ENCODE data around the gene NFXL1. TPM values are rescaled to one million over a fixed set of nuclear protein-coding genes. Genes with fewer than 3 reads are reported as not detected.

Gene NFXL1
- total RNA-seq, 4 donors from 2014 or later = 5.2 to 13.4 (median 7.5) TPM

DNA sequence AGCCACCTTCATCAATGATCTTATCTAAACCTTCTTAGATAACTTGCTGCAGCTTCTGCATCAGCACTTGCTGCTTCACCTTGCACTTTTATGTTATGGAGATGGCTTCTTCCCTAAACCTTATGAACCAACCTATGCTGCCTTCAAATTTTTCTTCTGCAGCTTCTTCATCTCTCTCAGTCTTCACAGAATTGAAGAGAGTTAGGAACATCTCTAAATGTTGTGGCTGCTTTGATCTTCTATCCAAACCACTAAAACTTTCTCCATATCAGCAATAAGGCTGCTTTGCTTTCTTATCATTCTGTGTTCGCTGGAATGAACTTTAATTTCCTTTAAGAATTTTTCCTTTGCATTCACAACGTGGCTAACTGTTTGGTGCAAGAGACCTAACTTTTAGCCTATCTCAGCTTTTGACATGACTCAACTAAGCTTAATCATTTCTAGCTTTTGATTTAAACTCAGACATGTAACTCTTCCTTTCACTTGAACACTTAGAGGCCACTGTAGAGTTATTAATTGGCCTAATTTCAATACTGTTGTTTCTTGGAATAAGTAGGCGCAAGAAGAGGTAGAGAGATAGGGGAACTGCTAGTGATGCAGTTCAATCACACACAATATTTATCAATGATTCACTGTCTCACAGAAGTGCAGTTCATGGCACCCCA lies 40.4 kb downstream of the NFXL1 start:
- Histone ChIP-seq H3K9me3 (peaks cover 0 to 5% (median 0%) of the 10 kb centered on the region in 3 donors), H3K27me3 (no peaks in the 10 kb centered on the region), H3K36me3 (peaks cover 4 to 83% (median 13%) of the 10 kb centered on the region in 3 donors), H3K27ac (no peak overlapping the region), H3K4me3 (no peak overlapping the region), H3K4me1 (no peaks in the 10 kb centered on the region)
- 81 to 86% methylated on average over 3 of the region's 3 CpGs for WGBS, 2 donors
- intact Hi-C loops (cut with DNase I) = no loop called here
- TF ChIP-seq, protein P1, sequence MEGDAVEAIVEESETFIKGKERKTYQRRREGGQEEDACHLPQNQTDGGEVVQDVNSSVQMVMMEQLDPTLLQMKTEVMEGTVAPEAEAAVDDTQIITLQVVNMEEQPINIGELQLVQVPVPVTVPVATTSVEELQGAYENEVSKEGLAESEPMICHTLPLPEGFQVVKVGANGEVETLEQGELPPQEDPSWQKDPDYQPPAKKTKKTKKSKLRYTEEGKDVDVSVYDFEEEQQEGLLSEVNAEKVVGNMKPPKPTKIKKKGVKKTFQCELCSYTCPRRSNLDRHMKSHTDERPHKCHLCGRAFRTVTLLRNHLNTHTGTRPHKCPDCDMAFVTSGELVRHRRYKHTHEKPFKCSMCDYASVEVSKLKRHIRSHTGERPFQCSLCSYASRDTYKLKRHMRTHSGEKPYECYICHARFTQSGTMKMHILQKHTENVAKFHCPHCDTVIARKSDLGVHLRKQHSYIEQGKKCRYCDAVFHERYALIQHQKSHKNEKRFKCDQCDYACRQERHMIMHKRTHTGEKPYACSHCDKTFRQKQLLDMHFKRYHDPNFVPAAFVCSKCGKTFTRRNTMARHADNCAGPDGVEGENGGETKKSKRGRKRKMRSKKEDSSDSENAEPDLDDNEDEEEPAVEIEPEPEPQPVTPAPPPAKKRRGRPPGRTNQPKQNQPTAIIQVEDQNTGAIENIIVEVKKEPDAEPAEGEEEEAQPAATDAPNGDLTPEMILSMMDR (IDR thresholded peaks at IDR 0.05) = no peak
- TF ChIP-seq POLR2A (IDR thresholded peaks at IDR 0.05) = no peak
- DNase-seq = no peak

DNA sequence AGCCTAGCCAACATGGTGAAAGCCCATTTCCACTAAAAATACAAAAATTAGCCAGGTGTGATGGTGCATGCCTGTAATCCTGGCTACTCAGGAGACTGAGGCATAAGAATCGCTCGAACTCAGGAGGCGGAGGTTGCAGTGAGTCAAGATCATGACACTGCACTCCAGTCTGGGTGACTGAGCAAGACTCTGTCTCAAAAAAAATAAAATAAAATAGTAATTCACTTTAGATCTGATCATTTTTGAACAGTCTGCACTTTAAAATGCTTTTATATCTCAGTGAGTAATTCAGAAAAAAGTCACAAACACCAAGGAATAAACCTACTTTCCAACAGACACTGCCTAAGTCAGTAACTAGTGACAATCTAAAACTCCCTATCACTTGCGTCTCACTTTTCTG lies 50.9 kb downstream of the NFXL1 start:
- no peak overlapping the region for H3K27ac ChIP-seq
- TF ChIP-seq POLR2A (IDR thresholded peaks at IDR 0.05) = no peak
- peaks cover 0 to 50% (median 0%) of the 10 kb centered on the region in 3 donors for H3K36me3 ChIP-seq
- no peaks in the 10 kb centered on the region for H3K27me3 ChIP-seq
- 71 to 100% methylated on average over 4 of the region's 4 CpGs for WGBS, 2 donors
- intact Hi-C loops (cut with DNase I) = no loop called here
- DNase-seq = no peak
- no peaks in the 10 kb centered on the region for H3K9me3 ChIP-seq
- H3K4me3 ChIP-seq = no peak overlapping the region
- no peaks in the 10 kb centered on the region for H3K4me1 ChIP-seq

DNA sequence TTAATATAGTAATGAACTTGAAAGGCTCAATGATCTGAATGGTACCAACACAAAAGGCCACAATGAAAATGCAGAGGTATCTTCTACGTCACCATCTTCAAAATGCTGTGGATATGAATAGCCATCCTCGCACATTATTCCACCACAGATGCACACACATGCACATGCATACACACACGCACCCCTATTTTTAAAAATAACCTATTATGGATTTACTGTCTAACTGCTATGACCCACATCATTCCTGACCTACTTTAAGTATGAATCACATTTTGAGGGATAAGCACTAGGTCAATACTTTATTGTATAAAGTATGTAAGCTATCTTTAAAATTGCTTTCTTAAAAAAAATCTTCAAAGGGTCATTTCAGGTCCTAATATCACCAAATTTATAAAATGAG lies 52.1 kb downstream of the NFXL1 start:
- Histone ChIP-seq H3K36me3 (peaks cover 0 to 42% (median 0%) of the 10 kb centered on the region in 3 donors), H3K27ac (no peak overlapping the region), H3K4me3 (no peak overlapping the region), H3K9me3 (no peaks in the 10 kb centered on the region), H3K4me1 (no peaks in the 10 kb centered on the region), H3K27me3 (no peaks in the 10 kb centered on the region)
- whole genome bisulfite sequencing, 2 donors = 90 to 95% methylated on average over 3 of the region's 3 CpGs
- intact Hi-C loops (cut with DNase I) = no loop called here
- no peak for DNase-seq
- TF ChIP-seq, protein P1 (IDR thresholded peaks at IDR 0.05) = no peak
- no peak for TF ChIP-seq POLR2A (IDR thresholded peaks at IDR 0.05)

DNA sequence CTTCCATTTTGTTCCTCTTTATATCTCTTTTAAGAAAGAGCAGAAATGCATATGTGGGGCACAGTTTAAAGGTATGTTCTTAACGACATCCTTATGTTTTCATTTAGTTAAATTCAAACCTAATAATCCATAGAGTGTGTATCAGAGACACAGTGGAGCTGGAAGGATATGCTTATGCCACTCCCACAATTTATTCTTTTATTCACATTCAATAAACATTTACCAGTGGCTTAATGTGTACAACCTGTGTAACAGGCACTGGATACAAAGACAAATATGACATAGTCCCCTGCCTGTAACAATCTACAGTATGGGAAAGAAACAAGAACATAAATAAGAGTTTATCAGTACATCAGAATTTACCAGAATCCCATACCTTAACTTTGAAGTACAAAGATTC lies 54.1 kb downstream of the NFXL1 start:
- no peaks in the 10 kb centered on the region for H3K27me3 ChIP-seq
- no peaks in the 10 kb centered on the region for H3K9me3 ChIP-seq
- H3K27ac ChIP-seq = no peak overlapping the region
- WGBS, 2 donors = 97% methylated on average over 1 of the region's 1 CpG
- DNase-seq = no peak
- no peaks in the 10 kb centered on the region for H3K4me1 ChIP-seq
- no peak overlapping the region for H3K4me3 ChIP-seq
- H3K36me3 ChIP-seq = peaks cover 0 to 28% (median 0%) of the 10 kb centered on the region in 3 donors
- intact Hi-C loops (cut with DNase I) = no loop called here
- TF ChIP-seq POLR2A (IDR thresholded peaks at IDR 0.05) = no peak
- TF ChIP-seq, protein P1 (IDR thresholded peaks at IDR 0.05) = no peak

DNA sequence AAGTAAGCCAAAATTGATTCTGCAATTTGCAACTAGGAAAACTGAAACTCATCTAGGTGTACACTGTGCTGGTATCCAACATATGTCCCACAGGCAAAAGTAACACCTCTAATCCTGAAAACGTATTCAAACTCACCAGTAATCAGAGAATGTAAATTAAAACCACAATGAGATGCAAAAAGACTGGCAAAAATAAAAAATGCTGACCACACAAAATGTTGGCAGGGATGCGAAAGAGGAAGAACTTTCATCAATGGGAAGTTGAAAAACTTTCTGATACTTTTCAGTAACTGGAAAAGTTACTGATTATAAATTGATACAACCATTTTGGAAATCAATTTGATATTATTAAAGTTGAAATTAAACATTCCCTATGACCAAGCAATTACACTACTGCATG lies 56.4 kb downstream of the NFXL1 start:
- 78 to 84% methylated on average over 2 of the region's 2 CpGs for WGBS, 2 donors

More for the DNA sequence above, 56.4 kb downstream of the NFXL1 start:
- TF ChIP-seq, protein P1 (IDR thresholded peaks at IDR 0.05) = no peak
- no peak for TF ChIP-seq POLR2A (IDR thresholded peaks at IDR 0.05)
- no peaks in the 10 kb centered on the region for H3K9me3 ChIP-seq
- DNase-seq = no peak
- intact Hi-C loops (cut with DNase I) = no loop called here
- H3K4me1 ChIP-seq = no peaks in the 10 kb centered on the region
- H3K27ac ChIP-seq = no peak overlapping the region
- peaks cover 0 to 24% (median 0%) of the 10 kb centered on the region in 3 donors for H3K36me3 ChIP-seq
- no peaks in the 10 kb centered on the region for H3K27me3 ChIP-seq
- no peak overlapping the region for H3K4me3 ChIP-seq
